Measurements from ENCODE around the gene TMEM163. TPM values are rescaled to one million over a fixed set of nuclear protein-coding genes. Genes with fewer than 3 reads are reported as not detected.

TMEM163 gene
- total RNA-seq, 2 experiments from 2014 or later = 0.51 TPM; not detected in 1

DNA sequence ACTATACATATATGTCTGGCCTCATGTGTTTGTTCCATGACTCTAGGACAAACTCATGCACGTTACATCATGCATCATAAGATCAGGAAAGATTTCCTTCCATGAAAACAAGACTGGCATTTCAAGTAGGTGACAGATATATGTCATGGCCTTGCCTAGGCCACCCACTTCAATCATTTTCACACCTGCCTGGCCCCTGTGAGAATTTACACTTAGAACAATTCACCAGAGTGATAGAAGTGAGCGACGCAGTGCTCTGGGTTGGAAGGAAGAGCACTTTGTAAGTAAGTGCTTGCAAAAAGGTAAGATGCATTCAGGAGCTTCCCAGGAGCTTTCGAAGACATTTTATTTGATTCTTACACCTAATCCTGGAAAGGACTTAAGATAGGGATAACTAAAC, 39.5 kb downstream of the TMEM163 start:
- H3K4me3 ChIP-seq (ENCODE audit: low read depth, low read length, poor library complexity, severe bottlenecking) = no peak overlapping the region
- H3K27ac ChIP-seq (ENCODE audit: low read depth, low read length, poor library complexity, severe bottlenecking) = no peak overlapping the region
- BruUV-seq (replicated peaks) = no TSS peak
- H3K79me2 ChIP-seq (ENCODE audit: insufficient read depth, low read depth, low read length) = no peaks in the 10 kb centered on the region
- TF ChIP-seq EZH2phosphoT487 (IDR thresholded peaks at IDR 0.05; ENCODE audit: borderline replicate concordance, low read depth, low read length) = no peak
- TF ChIP-seq, protein P1, sequence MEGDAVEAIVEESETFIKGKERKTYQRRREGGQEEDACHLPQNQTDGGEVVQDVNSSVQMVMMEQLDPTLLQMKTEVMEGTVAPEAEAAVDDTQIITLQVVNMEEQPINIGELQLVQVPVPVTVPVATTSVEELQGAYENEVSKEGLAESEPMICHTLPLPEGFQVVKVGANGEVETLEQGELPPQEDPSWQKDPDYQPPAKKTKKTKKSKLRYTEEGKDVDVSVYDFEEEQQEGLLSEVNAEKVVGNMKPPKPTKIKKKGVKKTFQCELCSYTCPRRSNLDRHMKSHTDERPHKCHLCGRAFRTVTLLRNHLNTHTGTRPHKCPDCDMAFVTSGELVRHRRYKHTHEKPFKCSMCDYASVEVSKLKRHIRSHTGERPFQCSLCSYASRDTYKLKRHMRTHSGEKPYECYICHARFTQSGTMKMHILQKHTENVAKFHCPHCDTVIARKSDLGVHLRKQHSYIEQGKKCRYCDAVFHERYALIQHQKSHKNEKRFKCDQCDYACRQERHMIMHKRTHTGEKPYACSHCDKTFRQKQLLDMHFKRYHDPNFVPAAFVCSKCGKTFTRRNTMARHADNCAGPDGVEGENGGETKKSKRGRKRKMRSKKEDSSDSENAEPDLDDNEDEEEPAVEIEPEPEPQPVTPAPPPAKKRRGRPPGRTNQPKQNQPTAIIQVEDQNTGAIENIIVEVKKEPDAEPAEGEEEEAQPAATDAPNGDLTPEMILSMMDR (conservative IDR thresholded peaks at IDR 0.05; ENCODE audit: low read length) = no peak
- no peak for DNase-seq (ENCODE audit: low spot score)
- ChIA-PET POLR2A (interaction anchor here (1.2 to 1.4 kb wide), 3 partner anchors 10 to 222 kb away, joined by 3 to 5 read pairs (median 5); no protein-coding TSS in a partner anchor), CTCF (ENCODE audit: unreplicated experiment) (no interaction called here)
- no peak overlapping the region for H3K4me2 ChIP-seq (ENCODE audit: low read length)
- no peaks in the 10 kb centered on the region for H3K9me2 ChIP-seq (ENCODE audit: insufficient read depth, low read length)
- no peaks in the 10 kb centered on the region for H4K20me1 ChIP-seq (ENCODE audit: insufficient read depth, low read length)
- H3K4me1 ChIP-seq (ENCODE audit: insufficient read depth, low read length, poor library complexity, severe bottlenecking) = no peaks in the 10 kb centered on the region
- intact Hi-C loops (cut with micrococcal nuclease; ENCODE audit: unreplicated experiment) = no loop called here
- no peaks in the 10 kb centered on the region for H3K36me3 ChIP-seq (ENCODE audit: insufficient read depth, low read length)
- no peaks in the 10 kb centered on the region for H3K9me3 ChIP-seq (ENCODE audit: low read length)
- no peak overlapping the region for H2AFZ ChIP-seq (ENCODE audit: low read length)

DNA sequence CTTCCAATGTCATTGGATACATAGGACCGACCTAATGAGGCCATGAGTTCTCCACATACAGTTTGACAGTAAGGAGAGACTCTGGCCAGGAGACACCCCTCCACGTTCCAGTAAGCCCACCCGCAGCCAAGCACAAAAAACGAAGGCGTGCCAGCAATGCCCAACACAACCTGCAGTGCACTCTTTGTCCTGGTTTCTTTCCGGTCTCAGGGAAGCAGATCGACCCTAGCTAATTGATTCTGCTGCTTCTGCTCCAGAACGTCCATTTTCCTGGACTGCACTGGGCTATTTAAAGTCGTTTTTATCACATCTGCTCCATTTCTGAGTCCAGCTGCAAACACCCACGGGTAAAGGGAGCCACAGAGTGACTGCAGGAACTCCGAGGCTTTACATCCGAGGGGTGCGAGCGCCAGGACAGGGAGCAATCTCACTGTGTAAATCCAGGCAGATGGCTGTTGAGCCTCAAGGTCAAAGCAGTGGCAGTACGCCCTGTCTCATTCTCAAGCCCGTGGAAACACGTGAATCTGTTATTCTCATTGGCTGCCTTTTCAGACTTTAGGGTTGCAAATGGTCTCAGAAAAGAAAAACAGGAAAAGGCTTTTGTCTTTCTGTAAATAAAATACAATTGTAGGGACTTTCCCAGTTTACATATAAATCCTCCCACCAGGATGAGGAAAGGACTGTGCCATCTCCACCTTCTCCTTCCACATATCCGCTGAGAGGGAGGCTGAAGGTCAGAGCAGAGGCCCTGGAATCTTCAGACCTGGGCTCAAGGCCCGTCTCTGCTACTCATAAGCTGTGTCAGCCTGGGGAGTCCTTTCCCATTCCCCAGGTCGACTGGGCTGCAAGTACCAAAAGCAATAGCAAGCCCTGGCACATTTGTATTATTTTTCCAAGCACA, 40.7 kb downstream of the TMEM163 start:
- ChIA-PET POLR2A (interaction anchor here (0.9 to 1.4 kb wide), 6 partner anchors 9 to 223 kb away, joined by 3 to 5 read pairs (median 3); no protein-coding TSS in a partner anchor), CTCF (ENCODE audit: unreplicated experiment) (no interaction called here)
- Histone ChIP-seq H3K79me2 (ENCODE audit: insufficient read depth, low read depth, low read length) (no peaks in the 10 kb centered on the region), H2AFZ (ENCODE audit: low read length) (no peak overlapping the region), H3K4me3 (ENCODE audit: low read depth, low read length, poor library complexity, severe bottlenecking) (no peak overlapping the region), H3K4me2 (ENCODE audit: low read length) (no peak overlapping the region), H3K4me1 (ENCODE audit: insufficient read depth, low read length, poor library complexity, severe bottlenecking) (no peaks in the 10 kb centered on the region), H3K9me2 (ENCODE audit: insufficient read depth, low read length) (no peaks in the 10 kb centered on the region), H3K36me3 (ENCODE audit: insufficient read depth, low read length) (no peaks in the 10 kb centered on the region), H4K20me1 (ENCODE audit: insufficient read depth, low read length) (no peaks in the 10 kb centered on the region), H3K9me3 (ENCODE audit: low read length) (no peaks in the 10 kb centered on the region), H3K27ac (ENCODE audit: low read depth, low read length, poor library complexity, severe bottlenecking) (no peak overlapping the region)
- no TSS peak for BruUV-seq (replicated peaks)
- DNase-seq (ENCODE audit: low spot score) = no peak
- no peak for TF ChIP-seq EZH2phosphoT487 (IDR thresholded peaks at IDR 0.05; ENCODE audit: borderline replicate concordance, low read depth, low read length)
- TF ChIP-seq, protein P1 (conservative IDR thresholded peaks at IDR 0.05; ENCODE audit: low read length) = no peak
- intact Hi-C loops (cut with micrococcal nuclease; ENCODE audit: unreplicated experiment) = no loop called here

DNA sequence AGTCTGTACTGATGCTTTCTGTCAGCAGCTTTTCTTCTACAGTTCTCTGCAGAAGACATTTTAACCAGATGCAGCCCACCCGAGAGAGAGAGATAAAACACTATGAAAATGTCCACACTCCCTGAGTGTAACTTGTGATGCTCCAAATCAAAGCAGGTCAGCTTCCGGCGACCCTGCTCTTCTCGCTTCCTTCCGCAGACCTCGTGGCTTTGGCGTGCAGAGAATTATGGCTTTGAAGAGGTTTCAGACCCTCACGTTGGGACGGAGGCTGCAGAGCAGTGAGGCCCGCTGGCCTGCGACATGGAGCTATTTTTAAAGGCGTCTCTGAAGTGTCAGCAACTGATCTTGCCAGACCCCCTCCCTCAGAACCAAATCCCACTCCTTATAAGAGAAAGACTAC, 41.8 kb downstream of the TMEM163 start:
- no peaks in the 10 kb centered on the region for H3K79me2 ChIP-seq (ENCODE audit: insufficient read depth, low read depth, low read length)
- H3K36me3 ChIP-seq (ENCODE audit: insufficient read depth, low read length) = no peaks in the 10 kb centered on the region
- no peak overlapping the region for H3K4me3 ChIP-seq (ENCODE audit: low read depth, low read length, poor library complexity, severe bottlenecking)
- H2AFZ ChIP-seq (ENCODE audit: low read length) = no peak overlapping the region
- ChIA-PET POLR2A (interaction anchor here (0.7 to 1.2 kb wide), 4 partner anchors 11 to 117 kb away, joined by 3 read pairs; no protein-coding TSS in a partner anchor), CTCF (ENCODE audit: unreplicated experiment) (no interaction called here)
- DNase-seq (ENCODE audit: low spot score) = no peak
- intact Hi-C loops (cut with micrococcal nuclease; ENCODE audit: unreplicated experiment) = no loop called here
- H4K20me1 ChIP-seq (ENCODE audit: insufficient read depth, low read length) = no peaks in the 10 kb centered on the region
- H3K9me2 ChIP-seq (ENCODE audit: insufficient read depth, low read length) = no peaks in the 10 kb centered on the region
- H3K9me3 ChIP-seq (ENCODE audit: low read length) = no peaks in the 10 kb centered on the region
- no TSS peak for BruUV-seq (replicated peaks)
- H3K4me1 ChIP-seq (ENCODE audit: insufficient read depth, low read length, poor library complexity, severe bottlenecking) = no peaks in the 10 kb centered on the region
- H3K4me2 ChIP-seq (ENCODE audit: low read length) = no peak overlapping the region
- H3K27ac ChIP-seq (ENCODE audit: low read depth, low read length, poor library complexity, severe bottlenecking) = no peak overlapping the region
- no peak for TF ChIP-seq EZH2phosphoT487 (IDR thresholded peaks at IDR 0.05; ENCODE audit: borderline replicate concordance, low read depth, low read length)
- TF ChIP-seq, protein P1 (conservative IDR thresholded peaks at IDR 0.05; ENCODE audit: low read length) = no peak

All from OCI-LY7 (cell line).